ENCODE results near the gene TSPAN18. TPM values are rescaled to one million over a fixed set of nuclear protein-coding genes. Genes with fewer than 3 reads are reported as not detected.

Gene TSPAN18
- total and polyA plus RNA-seq, 3 donors from 2014 or later = 2.1 to 11.1 (median 5.0) TPM

DNA sequence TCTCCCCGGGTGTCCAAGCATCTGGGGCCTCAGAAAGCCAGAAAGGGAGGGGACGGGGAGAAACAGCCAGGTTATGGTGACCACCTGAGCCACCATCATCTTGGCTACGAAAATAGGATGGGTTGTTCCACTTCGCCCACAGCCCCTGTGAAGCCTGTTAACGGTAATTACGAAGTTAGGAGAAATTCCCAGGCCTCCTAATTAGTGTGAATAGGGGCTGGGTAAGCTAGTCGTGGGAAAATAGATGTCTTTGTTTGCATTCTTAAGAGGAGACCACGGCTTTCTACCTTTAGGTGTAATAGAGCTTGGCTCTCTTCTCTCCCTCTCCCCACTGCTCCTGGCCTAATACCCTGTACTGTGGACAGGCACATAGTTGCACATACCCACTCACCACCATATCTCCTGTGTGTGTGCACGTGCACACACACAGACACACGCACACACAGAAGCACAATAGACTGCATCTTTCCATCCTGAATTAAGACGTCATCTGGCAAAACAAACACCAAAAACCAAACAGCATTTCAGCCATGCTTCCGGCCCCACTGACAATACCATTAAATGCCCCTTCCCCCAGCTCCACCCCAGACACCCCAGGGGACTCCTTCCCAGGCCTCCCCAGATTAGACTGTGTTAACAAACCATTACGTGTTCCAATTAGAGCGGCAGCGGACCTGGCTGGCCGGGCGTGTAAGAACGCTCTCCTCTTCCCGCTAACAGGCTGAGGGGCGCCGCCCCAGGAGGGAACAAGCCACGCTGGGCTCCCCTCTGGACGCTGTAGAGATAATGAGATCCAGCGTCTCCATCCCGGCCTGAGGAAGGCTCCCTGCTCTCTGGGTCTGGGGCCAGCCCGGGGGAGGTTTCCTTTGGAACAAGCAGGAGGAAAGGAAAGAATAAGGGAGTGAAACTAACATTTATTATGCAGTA, 151.1 kb downstream of the TSPAN18 start:
- DNase-seq = no peak
- no peak overlapping the region for H3K27ac ChIP-seq
- H3K4me3 ChIP-seq = no peak overlapping the region
- H3K4me1 ChIP-seq = no peaks in the 10 kb centered on the region
- intact Hi-C loops (cut with DNase I; ENCODE audit: low total_unique reads) = no loop called here
- no peaks in the 10 kb centered on the region for H3K9me3 ChIP-seq
- no peaks in the 10 kb centered on the region for H3K27me3 ChIP-seq
- 50 to 58% methylated on average over 16 to 26 of the region's 26 CpGs for WGBS, 2 donors
- H3K36me3 ChIP-seq (ENCODE audit: low read depth, missing control alignments) = no peaks in the 10 kb centered on the region
- no peak for TF ChIP-seq POLR2A (IDR thresholded peaks at IDR 0.05)
- TF ChIP-seq, protein P1, sequence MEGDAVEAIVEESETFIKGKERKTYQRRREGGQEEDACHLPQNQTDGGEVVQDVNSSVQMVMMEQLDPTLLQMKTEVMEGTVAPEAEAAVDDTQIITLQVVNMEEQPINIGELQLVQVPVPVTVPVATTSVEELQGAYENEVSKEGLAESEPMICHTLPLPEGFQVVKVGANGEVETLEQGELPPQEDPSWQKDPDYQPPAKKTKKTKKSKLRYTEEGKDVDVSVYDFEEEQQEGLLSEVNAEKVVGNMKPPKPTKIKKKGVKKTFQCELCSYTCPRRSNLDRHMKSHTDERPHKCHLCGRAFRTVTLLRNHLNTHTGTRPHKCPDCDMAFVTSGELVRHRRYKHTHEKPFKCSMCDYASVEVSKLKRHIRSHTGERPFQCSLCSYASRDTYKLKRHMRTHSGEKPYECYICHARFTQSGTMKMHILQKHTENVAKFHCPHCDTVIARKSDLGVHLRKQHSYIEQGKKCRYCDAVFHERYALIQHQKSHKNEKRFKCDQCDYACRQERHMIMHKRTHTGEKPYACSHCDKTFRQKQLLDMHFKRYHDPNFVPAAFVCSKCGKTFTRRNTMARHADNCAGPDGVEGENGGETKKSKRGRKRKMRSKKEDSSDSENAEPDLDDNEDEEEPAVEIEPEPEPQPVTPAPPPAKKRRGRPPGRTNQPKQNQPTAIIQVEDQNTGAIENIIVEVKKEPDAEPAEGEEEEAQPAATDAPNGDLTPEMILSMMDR (IDR thresholded peaks at IDR 0.05) = no peak

DNA sequence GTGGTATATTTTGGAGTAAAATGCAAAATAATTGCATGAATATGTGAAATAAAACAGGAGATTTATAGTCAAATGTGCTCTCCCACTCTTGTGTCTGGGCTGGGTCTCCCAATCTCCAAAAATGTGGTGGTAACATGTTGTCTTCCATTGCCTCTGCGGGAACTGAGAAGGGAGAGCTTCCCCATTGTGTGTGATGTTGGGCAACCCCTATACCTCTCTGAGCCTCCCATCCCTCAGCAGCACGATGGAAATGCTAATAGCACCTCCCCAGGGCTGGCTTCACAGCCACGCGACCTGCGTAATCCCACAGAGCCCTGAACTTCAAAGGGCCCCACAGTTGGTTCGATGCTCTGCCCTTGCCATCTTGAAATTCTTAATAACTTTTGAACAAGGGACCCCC, 151.9 kb downstream of the TSPAN18 start:
- H3K9me3 ChIP-seq = no peaks in the 10 kb centered on the region
- TF ChIP-seq, protein P1 (IDR thresholded peaks at IDR 0.05) = no peak
- no peak for TF ChIP-seq POLR2A (IDR thresholded peaks at IDR 0.05)
- no peak overlapping the region for H3K27ac ChIP-seq
- no peaks in the 10 kb centered on the region for H3K4me1 ChIP-seq
- no peaks in the 10 kb centered on the region for H3K36me3 ChIP-seq (ENCODE audit: low read depth, missing control alignments)
- H3K27me3 ChIP-seq = no peaks in the 10 kb centered on the region
- no peak overlapping the region for H3K4me3 ChIP-seq
- WGBS, 2 donors = 86 to 94% methylated on average over 6 of the region's 6 CpGs
- DNase-seq = no peak
- intact Hi-C loops (cut with DNase I; ENCODE audit: low total_unique reads) = no loop called here

DNA sequence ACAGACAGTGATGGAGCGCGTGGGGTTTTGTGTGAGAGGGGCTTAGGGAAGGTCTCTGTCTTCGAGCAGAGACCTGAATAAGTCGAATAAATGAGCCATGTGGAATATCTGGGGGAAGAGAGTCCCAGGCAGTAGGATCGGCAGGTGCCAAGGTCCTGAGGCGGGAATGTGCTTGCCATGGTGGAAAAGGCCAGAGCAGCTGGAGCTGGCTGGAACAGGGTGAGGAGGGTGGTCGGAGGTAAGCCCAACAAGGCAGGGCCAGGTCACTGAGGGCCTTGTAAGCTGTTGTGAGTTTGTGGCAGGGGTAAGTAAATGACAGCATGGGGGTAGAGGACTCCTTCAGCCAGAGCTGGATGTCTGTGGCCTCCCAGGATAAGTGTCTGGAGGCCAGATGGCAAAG, 152.7 kb downstream of the TSPAN18 start:
- Histone ChIP-seq H3K4me1 (no peaks in the 10 kb centered on the region), H3K27me3 (no peaks in the 10 kb centered on the region), H3K36me3 (ENCODE audit: low read depth, missing control alignments) (no peaks in the 10 kb centered on the region), H3K27ac (no peak overlapping the region), H3K9me3 (no peaks in the 10 kb centered on the region), H3K4me3 (no peak overlapping the region)
- no peak for DNase-seq
- intact Hi-C loops (cut with DNase I; ENCODE audit: low total_unique reads) = no loop called here
- TF ChIP-seq, protein P1 (IDR thresholded peaks at IDR 0.05) = no peak
- no peak for TF ChIP-seq POLR2A (IDR thresholded peaks at IDR 0.05)
- 94 to 97% methylated on average over 7 of the region's 7 CpGs for WGBS, 2 donors

DNA sequence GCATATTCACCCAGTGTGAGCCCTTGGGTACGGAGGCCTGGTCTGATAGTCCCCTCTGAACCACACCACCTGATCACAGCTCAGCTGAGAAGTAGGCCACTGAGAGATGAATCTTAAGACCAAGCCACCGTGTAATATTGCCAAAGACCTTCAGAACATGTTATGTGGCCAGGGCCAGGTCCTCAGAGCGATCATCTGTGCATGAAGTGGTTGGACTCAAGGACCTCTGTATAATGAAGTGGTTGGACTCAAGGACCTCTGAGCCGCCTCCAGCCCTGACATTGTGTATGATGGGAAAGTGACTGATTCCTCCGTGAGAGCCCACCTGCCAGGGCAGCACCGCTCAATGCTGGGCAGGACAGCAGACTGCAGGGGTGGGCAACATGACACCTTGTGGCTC, 153.7 kb downstream of the TSPAN18 start:
- Histone ChIP-seq H3K27ac (no peak overlapping the region), H3K36me3 (ENCODE audit: low read depth, missing control alignments) (no peaks in the 10 kb centered on the region), H3K9me3 (no peaks in the 10 kb centered on the region), H3K4me3 (no peak overlapping the region), H3K4me1 (no peaks in the 10 kb centered on the region), H3K27me3 (no peaks in the 10 kb centered on the region)
- intact Hi-C loops (cut with DNase I; ENCODE audit: low total_unique reads) = no loop called here
- 81% methylated on average over 6 of the region's 6 CpGs; no CpG with 5 or more reads in 1 of the 2 donors for WGBS, 2 donors
- DNase-seq = no peak
- TF ChIP-seq, protein P1 (IDR thresholded peaks at IDR 0.05) = no peak
- no peak for TF ChIP-seq POLR2A (IDR thresholded peaks at IDR 0.05)
